ENCODE results near the gene EIF2B5. TPM values are rescaled to one million over a fixed set of nuclear protein-coding genes. Genes with fewer than 3 reads are reported as not detected.

Gene EIF2B5
- polyA plus RNA-seq (31.9 to 37.9 TPM (median 33.7 TPM) in 3 replicates), polyA minus RNA-seq (22.5 to 37.1 TPM (median 30.7 TPM) in 3 replicates)
- polyA plus RNA-seq (2011; ENCODE audit: low read depth), result 48.6 TPM
- polyA plus RNA-seq (2011; cell fraction: cytosol; rRNA removed), result 22.2 and 24.4 TPM in 2 replicates
- polyA plus RNA-seq (2011; cell fraction: nucleus; rRNA removed), result 55.3 and 62.8 TPM in 2 replicates
- polyA plus RNA-seq (2012; ENCODE audit: low replicate concordance), result 28.9 and 31.9 TPM in 2 replicates
- polyA minus RNA-seq (2011; cell fraction: cytosol; rRNA and poly(A)+ RNA removed), result 16.5 TPM
- 18.0 and 22.5 TPM in 2 replicates for polyA minus RNA-seq (2011; cell fraction: nucleus; rRNA and poly(A)+ RNA removed)

GRCh38 chr3:184135149-184135910 is at the start of gene EIF2B5:
TSS of gene EIF2B5 (plus strand) at chr3:184135358. CDS start at chr3:184135386, 28 bp downstream.
- Histone ChIP-seq H3K9me1 (ENCODE audit: control insufficient read depth, extremely low read depth, insufficient read depth, low read length) (no peaks in the 10 kb centered on the region), H3K4me2 (ENCODE audit: control insufficient read depth, extremely low read depth, insufficient read depth, low read depth, low read length) (peak within 1 kb of the TSS; percentile 98), H2AFZ (ENCODE audit: control insufficient read depth, low read length) (peak within 1 kb of the TSS; percentile 78), H3K79me2 (ENCODE audit: control insufficient read depth, insufficient read depth, low read length) (peaks cover 37% of the 10 kb centered on the region), H3K27ac (ENCODE audit: control insufficient read depth, insufficient read depth, low read length) (peak within 1 kb of the TSS; percentile 76), H3K9me3 (ENCODE audit: control insufficient read depth, low read depth, low read length) (no peaks in the 10 kb centered on the region), H3K27me3 (ENCODE audit: control insufficient read depth, extremely low read depth, insufficient read depth, low read length) (no peaks in the 10 kb centered on the region), H3K9ac (ENCODE audit: control insufficient read depth, extremely low read depth, insufficient read depth, low read length) (peak within 1 kb of the TSS; percentile 91), H3K36me3 (ENCODE audit: control insufficient read depth in 2 of 2, extremely low read depth in 1 of 2, insufficient read depth in 2 of 2, low read length in 2 of 2) (peaks cover 3 to 7% of the 10 kb centered on the region in 2 experiments), H3K4me3 (ENCODE audit: control insufficient read depth in 2 of 3, extremely low read depth in 1 of 3, insufficient read depth in 2 of 3, low read depth in 1 of 3, low read length in 3 of 3) (peak within 1 kb of the TSS; percentile 63 to 99 (median 97)), H3K4me1 (ENCODE audit: control insufficient read depth, extremely low read depth, insufficient read depth, low read length) (peaks cover 17% of the 10 kb centered on the region), H4K20me1 (ENCODE audit: control insufficient read depth, extremely low read depth, insufficient read depth, low read length) (no peaks in the 10 kb centered on the region)
- FAIRE-seq, result no peak
- TF ChIP-seq, protein P1, sequence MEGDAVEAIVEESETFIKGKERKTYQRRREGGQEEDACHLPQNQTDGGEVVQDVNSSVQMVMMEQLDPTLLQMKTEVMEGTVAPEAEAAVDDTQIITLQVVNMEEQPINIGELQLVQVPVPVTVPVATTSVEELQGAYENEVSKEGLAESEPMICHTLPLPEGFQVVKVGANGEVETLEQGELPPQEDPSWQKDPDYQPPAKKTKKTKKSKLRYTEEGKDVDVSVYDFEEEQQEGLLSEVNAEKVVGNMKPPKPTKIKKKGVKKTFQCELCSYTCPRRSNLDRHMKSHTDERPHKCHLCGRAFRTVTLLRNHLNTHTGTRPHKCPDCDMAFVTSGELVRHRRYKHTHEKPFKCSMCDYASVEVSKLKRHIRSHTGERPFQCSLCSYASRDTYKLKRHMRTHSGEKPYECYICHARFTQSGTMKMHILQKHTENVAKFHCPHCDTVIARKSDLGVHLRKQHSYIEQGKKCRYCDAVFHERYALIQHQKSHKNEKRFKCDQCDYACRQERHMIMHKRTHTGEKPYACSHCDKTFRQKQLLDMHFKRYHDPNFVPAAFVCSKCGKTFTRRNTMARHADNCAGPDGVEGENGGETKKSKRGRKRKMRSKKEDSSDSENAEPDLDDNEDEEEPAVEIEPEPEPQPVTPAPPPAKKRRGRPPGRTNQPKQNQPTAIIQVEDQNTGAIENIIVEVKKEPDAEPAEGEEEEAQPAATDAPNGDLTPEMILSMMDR (optimal IDR thresholded peaks at IDR 0.05 in 1 of 3, IDR thresholded peaks at IDR 0.05 in 1 of 3, conservative IDR thresholded peaks at IDR 0.05 in 1 of 3; ENCODE audit: extremely low read depth in 1 of 3, insufficient read depth in 2 of 3, low read length in 3 of 3), result peak in 2 of 3 experiments; percentile 38 to 49
- no peak for TF ChIP-seq EZH2 (IDR thresholded peaks at IDR 0.05; ENCODE audit: low read length)
- peak; percentile 48 for DNase-seq (ENCODE audit: low read depth, low spot score)
- dilution Hi-C loops (cut with MboI; ENCODE audit: extremely low pct_ligation_motif_present, low sequenced_read_pairs), result no loop called here

- peak overlapping the region; percentile 56 for H3K27ac ChIP-seq (ENCODE audit: control insufficient read depth, insufficient read depth, low read length)
These were observed 49.7 kb upstream of the EIF2B5 start for GRCh38 chr3:184085389-184085852.

More at GRCh38 chr3:184085389-184085852, 49.7 kb upstream of the EIF2B5 start:
- no peak overlapping the region for H2AFZ ChIP-seq (ENCODE audit: control insufficient read depth, low read length)
- TF ChIP-seq, protein P1 (optimal IDR thresholded peaks at IDR 0.05 in 1 of 3, IDR thresholded peaks at IDR 0.05 in 1 of 3, conservative IDR thresholded peaks at IDR 0.05 in 1 of 3; ENCODE audit: extremely low read depth in 1 of 3, insufficient read depth in 2 of 3, low read length in 3 of 3), result no peak
- no peak for TF ChIP-seq EZH2 (IDR thresholded peaks at IDR 0.05; ENCODE audit: low read length)
- no peak overlapping the region for H3K9ac ChIP-seq (ENCODE audit: control insufficient read depth, extremely low read depth, insufficient read depth, low read length)
- no peaks in the 10 kb centered on the region for H4K20me1 ChIP-seq (ENCODE audit: control insufficient read depth, extremely low read depth, insufficient read depth, low read length)
- DNase-seq (ENCODE audit: low read depth, low spot score) (peak; percentile 11), FAIRE-seq (peak; percentile 59)
- H3K9me3 ChIP-seq (ENCODE audit: control insufficient read depth, low read depth, low read length), result peaks cover 2% of the 10 kb centered on the region
- peaks cover 9% of the 10 kb centered on the region for H3K4me1 ChIP-seq (ENCODE audit: control insufficient read depth, extremely low read depth, insufficient read depth, low read length)
- H3K9me1 ChIP-seq (ENCODE audit: control insufficient read depth, extremely low read depth, insufficient read depth, low read length), result no peaks in the 10 kb centered on the region
- no peak overlapping the region for H3K4me2 ChIP-seq (ENCODE audit: control insufficient read depth, extremely low read depth, insufficient read depth, low read depth, low read length)
- H3K27me3 ChIP-seq (ENCODE audit: control insufficient read depth, extremely low read depth, insufficient read depth, low read length), result no peaks in the 10 kb centered on the region
- H3K4me3 ChIP-seq (ENCODE audit: control insufficient read depth in 2 of 3, extremely low read depth in 1 of 3, insufficient read depth in 2 of 3, low read depth in 1 of 3, low read length in 3 of 3), result no peak overlapping the region
- no peaks in the 10 kb centered on the region for H3K36me3 ChIP-seq (ENCODE audit: control insufficient read depth in 2 of 2, extremely low read depth in 1 of 2, insufficient read depth in 2 of 2, low read length in 2 of 2)
- H3K79me2 ChIP-seq (ENCODE audit: control insufficient read depth, insufficient read depth, low read length), result no peaks in the 10 kb centered on the region
- dilution Hi-C loops (cut with MboI; ENCODE audit: extremely low pct_ligation_motif_present, low sequenced_read_pairs), result no loop called here
